ENCODE measurements around the gene SHROOM2. TPM values are rescaled to one million over a fixed set of nuclear protein-coding genes. Genes with fewer than 3 reads are reported as not detected.
"Not testable (repeated sequence)": the region's sequence is repeated elsewhere in the genome, so short reads cannot be mapped to it uniquely, and the experiment has no call there.

The SHROOM2 gene
- total RNA-seq, 1 donor from 2014 or later: 0.92 TPM

- intact Hi-C loops (cut with DNase I): no loop called here
- no peak for DNase-seq (ENCODE audit: low spot score)
Measured at GRCh38 chrX:9781941-9782340, 4.3 kb upstream of the SHROOM2 start.

- no peak for DNase-seq (ENCODE audit: low spot score)
- intact Hi-C loops (cut with DNase I): no loop called here
Measured at GRCh38 chrX:9784332-9784731, 1.9 kb upstream of the SHROOM2 start.

- intact Hi-C loops (cut with DNase I): no loop called here
Measured at GRCh38 chrX:9785254-9785943, 830 bp upstream of the SHROOM2 start.

GRCh38 chrX:9786798-9787635, 788 bp downstream of the SHROOM2 start:
- intact Hi-C loops (cut with DNase I): no loop called here
- peak; percentile 39 for DNase-seq (ENCODE audit: low spot score)

More at GRCh38 chrX:9785254-9785943, 830 bp upstream of the SHROOM2 start:
- DNase-seq (ENCODE audit: low spot score): peak; percentile 51

GRCh38 chrX:9788911-9789310, 2.7 kb downstream of the SHROOM2 start:
- DNase-seq (ENCODE audit: low spot score): no peak
- intact Hi-C loops (cut with DNase I): no loop called here

- intact Hi-C loops (cut with DNase I): no loop called here
- DNase-seq (ENCODE audit: low spot score): no peak
Measured at GRCh38 chrX:9789555-9789954, 3.3 kb downstream of the SHROOM2 start.

- intact Hi-C loops (cut with DNase I): no loop called here
- no peak for DNase-seq (ENCODE audit: low spot score)
Measured at GRCh38 chrX:9790866-9791265, 4.6 kb downstream of the SHROOM2 start.

- intact Hi-C loops (cut with DNase I): no loop called here
- DNase-seq (ENCODE audit: low spot score): no peak
Measured at GRCh38 chrX:9794495-9794894, 8.3 kb downstream of the SHROOM2 start.

- intact Hi-C loops (cut with DNase I): no loop called here
- DNase-seq (ENCODE audit: low spot score): no peak
Measured at GRCh38 chrX:9797384-9798360, 11.4 kb downstream of the SHROOM2 start.

- intact Hi-C loops (cut with DNase I): no loop called here
- DNase-seq (ENCODE audit: low spot score): no peak
Measured at GRCh38 chrX:9802737-9803136, 16.5 kb downstream of the SHROOM2 start.

- DNase-seq (ENCODE audit: low spot score): no peak
- intact Hi-C loops (cut with DNase I): no loop called here
Measured at GRCh38 chrX:9804444-9804843, 18.2 kb downstream of the SHROOM2 start.

GRCh38 chrX:9805956-9806355, 19.7 kb downstream of the SHROOM2 start:
- peak; percentile 15 for DNase-seq (ENCODE audit: low spot score)
- intact Hi-C loops (cut with DNase I): no loop called here

- intact Hi-C loops (cut with DNase I): no loop called here
Measured at GRCh38 chrX:9807355-9808182, 21.3 kb downstream of the SHROOM2 start.

GRCh38 chrX:9809876-9810275, 23.6 kb downstream of the SHROOM2 start:
- intact Hi-C loops (cut with DNase I); DNase-seq (ENCODE audit: low spot score): not testable (repeated sequence)

More at GRCh38 chrX:9807355-9808182, 21.3 kb downstream of the SHROOM2 start:
- peak; percentile 58 for DNase-seq (ENCODE audit: low spot score)

- intact Hi-C loops (cut with DNase I): not testable (repeated sequence)
- DNase-seq (ENCODE audit: low spot score): peak; percentile 71
Measured at GRCh38 chrX:9811086-9811485, 24.9 kb downstream of the SHROOM2 start.

GRCh38 chrX:9816084-9816700, 30.0 kb downstream of the SHROOM2 start:
- peak; percentile 66 for DNase-seq (ENCODE audit: low spot score)
- intact Hi-C loops (cut with DNase I): no loop called here

- intact Hi-C loops (cut with DNase I): no loop called here
- DNase-seq (ENCODE audit: low spot score): peak; percentile 51
Measured at GRCh38 chrX:9821572-9821971, 35.3 kb downstream of the SHROOM2 start.

GRCh38 chrX:9824554-9824953, 38.3 kb downstream of the SHROOM2 start:
- intact Hi-C loops (cut with DNase I): no loop called here
- peak; percentile 68 for DNase-seq (ENCODE audit: low spot score)

All from cardiac septum (tissue), 1 donor.